Panc1 (cell line): Measurements from ENCODE around the gene PPIL1.

Experiments
- POLR2AphosphoS5 ChIP-seq: IDR thresholded peaks from 2 replicates; pipeline ENCODE4 v1.6.1; 2012; ENCODE audit warnings: mild to moderate bottlenecking, low read depth, low read length, moderate library complexity
- TF ChIP-seq, protein P1 (sequence below): fragments of 450-650 bp; IDR thresholded peaks from 2 replicates; pipeline ENCODE4 v1.5.1; 2017; ENCODE audit warnings: mild to moderate bottlenecking
- TF ChIP-seq, protein P2 (sequence below), 2 experiments: IDR thresholded peaks; 2 replicates each; pipeline ENCODE4 v1.6.1; 2011 to 2012; ENCODE audit warnings: low read depth in 2 of 2, control low read depth in 1 of 2, low read length in 1 of 2, mild to moderate bottlenecking in 1 of 2, moderate library complexity in 1 of 2; ENCODE audit not compliant: insufficient read depth in 1 of 2

DNA sequence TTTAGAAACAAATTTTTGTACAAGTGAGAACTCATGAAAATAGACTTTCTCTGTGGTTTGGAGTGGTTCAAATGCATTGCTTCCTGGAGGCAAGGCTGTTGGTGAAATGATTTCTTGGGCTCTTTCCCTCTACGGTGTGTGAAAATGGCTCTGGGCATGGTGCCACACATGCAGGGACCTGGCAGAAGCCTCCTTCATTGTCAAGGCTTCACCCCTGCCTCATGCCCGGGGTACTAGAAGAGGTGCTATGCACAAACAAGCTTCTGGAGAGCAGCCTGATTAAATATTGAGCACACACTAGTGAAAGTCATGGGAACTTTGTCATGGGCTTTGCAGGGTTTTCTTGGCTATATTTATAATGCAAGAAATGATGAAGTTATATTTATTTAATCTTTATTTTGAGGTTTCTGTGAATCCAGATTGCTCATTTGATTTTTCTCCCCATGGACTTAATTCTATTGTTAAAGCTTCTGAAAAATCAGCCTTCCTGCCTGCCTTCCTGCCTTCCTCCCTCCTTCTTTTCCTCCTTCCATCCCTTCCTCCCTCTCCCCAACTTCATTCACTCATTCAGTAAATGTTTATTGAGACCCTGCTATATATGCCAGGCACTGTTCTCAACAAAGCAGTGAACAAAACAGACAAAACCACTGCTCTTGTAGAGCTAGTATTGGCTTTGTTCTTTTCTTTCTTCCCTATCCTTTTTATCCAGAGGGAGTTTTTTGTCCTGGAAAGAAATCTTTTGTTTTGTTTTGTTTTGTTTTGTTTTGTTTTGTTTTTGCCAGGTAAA, 32.1 kb upstream of the PPIL1 start:
- TF ChIP-seq, protein P1, sequence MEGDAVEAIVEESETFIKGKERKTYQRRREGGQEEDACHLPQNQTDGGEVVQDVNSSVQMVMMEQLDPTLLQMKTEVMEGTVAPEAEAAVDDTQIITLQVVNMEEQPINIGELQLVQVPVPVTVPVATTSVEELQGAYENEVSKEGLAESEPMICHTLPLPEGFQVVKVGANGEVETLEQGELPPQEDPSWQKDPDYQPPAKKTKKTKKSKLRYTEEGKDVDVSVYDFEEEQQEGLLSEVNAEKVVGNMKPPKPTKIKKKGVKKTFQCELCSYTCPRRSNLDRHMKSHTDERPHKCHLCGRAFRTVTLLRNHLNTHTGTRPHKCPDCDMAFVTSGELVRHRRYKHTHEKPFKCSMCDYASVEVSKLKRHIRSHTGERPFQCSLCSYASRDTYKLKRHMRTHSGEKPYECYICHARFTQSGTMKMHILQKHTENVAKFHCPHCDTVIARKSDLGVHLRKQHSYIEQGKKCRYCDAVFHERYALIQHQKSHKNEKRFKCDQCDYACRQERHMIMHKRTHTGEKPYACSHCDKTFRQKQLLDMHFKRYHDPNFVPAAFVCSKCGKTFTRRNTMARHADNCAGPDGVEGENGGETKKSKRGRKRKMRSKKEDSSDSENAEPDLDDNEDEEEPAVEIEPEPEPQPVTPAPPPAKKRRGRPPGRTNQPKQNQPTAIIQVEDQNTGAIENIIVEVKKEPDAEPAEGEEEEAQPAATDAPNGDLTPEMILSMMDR, result no peak
- TF ChIP-seq, protein P2, sequence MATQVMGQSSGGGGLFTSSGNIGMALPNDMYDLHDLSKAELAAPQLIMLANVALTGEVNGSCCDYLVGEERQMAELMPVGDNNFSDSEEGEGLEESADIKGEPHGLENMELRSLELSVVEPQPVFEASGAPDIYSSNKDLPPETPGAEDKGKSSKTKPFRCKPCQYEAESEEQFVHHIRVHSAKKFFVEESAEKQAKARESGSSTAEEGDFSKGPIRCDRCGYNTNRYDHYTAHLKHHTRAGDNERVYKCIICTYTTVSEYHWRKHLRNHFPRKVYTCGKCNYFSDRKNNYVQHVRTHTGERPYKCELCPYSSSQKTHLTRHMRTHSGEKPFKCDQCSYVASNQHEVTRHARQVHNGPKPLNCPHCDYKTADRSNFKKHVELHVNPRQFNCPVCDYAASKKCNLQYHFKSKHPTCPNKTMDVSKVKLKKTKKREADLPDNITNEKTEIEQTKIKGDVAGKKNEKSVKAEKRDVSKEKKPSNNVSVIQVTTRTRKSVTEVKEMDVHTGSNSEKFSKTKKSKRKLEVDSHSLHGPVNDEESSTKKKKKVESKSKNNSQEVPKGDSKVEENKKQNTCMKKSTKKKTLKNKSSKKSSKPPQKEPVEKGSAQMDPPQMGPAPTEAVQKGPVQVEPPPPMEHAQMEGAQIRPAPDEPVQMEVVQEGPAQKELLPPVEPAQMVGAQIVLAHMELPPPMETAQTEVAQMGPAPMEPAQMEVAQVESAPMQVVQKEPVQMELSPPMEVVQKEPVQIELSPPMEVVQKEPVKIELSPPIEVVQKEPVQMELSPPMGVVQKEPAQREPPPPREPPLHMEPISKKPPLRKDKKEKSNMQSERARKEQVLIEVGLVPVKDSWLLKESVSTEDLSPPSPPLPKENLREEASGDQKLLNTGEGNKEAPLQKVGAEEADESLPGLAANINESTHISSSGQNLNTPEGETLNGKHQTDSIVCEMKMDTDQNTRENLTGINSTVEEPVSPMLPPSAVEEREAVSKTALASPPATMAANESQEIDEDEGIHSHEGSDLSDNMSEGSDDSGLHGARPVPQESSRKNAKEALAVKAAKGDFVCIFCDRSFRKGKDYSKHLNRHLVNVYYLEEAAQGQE (IDR thresholded peaks at IDR 0.05; ENCODE audit: insufficient read depth in 1 of 2, low read depth in 2 of 2, low read length in 1 of 2), result no peak
- no peak for TF ChIP-seq POLR2AphosphoS5
